Limb (tissue), 2 donors: ENCODE results near the gene NPIPB4.
"Not testable (repeated sequence)": the region's sequence is repeated elsewhere in the genome, so short reads cannot be mapped to it uniquely, and the experiment has no call there.

Experiments
- DNase-seq, 2 donors: peaks; one replicate each; pipeline ENCODE4 v3.0.0-alpha.2; 2016; ENCODE audit errors: extremely low spot score in 2 of 2

The NPIPB4 gene

DNA sequence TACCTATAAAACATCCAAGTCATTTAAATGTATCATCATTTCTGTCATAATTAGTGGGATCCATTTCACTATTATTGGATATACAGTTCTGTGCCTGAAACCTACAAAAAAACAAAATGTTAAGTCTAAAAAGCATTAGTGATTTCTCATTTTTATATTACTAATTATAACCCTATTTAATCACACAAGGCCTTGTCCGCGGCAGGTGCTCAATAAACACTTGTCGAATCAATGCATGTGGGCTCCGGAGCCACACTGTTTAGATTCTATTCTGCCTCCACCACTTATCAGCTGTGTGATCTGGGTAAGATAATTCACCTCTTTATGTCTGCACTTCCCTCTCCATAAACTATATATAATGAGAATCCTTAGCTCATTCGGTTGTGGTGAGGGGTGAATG is at the start of gene NPIPB4:
TSS of gene NPIPB4 (minus strand) at position 101 of the 400 bp plus-strand sequence. CDS start 378 bp downstream, outside the sequence.
- not testable (repeated sequence) for DNase-seq

DNA sequence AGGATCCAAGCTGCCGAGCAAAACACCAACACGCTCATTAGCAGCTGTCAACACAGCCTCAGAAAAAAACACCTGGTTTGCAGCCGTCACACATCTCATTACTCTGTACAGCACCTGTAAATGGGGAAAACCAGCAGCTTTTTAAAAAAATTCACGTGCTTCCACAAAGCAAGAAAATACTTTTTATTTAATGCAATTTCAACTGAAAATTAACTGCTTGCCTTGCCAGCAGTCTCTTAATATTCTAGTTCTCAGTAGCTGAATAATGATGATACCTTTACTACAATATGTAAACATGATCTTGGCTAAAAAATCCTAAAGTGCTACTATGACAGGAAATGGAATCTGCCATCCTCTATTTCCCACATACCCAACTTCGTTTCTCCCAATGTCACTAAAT is 41.4 kb upstream of the NPIPB4 start:
- DNase-seq = not testable (repeated sequence)

DNA sequence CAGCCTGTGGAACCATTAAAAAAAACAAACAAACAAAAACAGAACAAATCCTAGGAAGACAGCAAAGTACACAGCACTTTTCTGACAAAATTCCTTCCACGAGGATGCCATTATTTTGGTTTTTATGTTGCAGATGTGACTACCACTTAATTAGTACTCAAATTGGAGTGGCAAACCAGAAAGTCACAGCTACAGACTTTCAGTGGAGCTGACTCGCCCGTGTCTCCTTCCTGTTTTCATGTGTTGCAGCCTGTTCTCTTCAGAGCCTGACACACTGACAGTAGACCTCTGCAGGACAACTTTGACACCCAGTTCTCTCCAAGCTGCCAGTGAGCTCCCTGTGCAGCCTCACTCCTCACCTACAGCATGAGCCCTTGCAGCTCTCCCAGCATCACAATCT is 24.4 kb upstream of the NPIPB4 start:
- not testable (repeated sequence) for DNase-seq

DNA sequence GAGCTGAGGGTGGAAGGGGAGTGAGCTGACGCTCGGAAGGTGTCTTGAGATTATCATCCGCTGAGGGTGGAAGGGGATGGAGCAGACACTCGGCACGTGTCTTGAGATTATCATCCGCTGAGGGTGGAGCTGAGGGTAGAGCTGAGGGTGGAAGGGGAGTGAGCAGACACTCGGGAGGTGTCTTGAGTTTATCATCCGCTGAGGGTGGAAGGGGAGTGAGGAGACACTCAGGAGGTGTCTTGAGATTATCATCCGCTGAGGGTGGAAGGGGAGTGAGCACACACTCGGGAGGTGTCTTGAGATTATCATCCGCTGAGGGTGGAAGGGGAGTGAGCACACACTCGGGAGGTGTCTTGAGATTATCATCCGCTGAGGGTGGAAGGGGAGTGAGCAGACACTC is 20.4 kb downstream of the NPIPB4 start:
- DNase-seq = not testable (repeated sequence)

DNA sequence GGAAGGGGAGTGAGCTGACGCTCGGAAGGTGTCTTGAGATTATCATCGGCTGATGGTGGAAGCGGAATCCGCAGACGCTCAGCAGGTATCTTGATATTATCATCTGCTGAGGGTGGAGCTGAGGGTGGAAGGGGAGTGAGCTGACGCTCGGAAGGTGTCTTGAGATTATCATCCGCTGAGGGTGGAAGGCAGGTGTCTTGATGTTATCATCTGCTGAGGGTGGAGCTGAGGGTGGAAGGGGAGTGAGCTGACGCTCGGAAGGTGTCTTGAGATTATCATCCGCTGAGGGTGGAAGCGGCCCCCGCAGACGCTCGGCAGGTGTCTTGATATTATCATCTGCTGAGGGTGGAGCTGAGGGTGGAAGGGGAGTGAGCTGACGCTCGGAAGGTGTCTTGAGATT is 21.2 kb downstream of the NPIPB4 start:
- DNase-seq = not testable (repeated sequence)

DNA sequence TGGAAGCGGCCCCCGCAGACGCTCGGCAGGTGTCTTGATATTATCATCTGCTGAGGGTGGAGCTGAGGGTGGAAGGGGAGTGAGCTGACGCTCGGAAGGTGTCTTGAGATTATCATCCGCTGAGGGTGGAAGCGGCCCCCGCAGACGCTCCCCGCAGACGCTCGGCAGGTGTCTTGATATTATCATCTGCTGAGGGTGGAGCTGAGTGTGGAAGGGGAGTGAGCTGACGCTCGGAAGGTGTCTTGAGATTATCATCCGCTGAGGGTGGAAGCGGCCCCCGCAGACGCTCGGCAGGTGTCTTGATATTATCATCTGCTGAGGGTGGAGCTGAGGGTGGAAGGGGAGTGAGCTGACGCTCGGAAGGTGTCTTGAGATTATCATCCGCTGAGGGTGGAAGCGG is 21.8 kb downstream of the NPIPB4 start:
- not testable (repeated sequence) for DNase-seq

DNA sequence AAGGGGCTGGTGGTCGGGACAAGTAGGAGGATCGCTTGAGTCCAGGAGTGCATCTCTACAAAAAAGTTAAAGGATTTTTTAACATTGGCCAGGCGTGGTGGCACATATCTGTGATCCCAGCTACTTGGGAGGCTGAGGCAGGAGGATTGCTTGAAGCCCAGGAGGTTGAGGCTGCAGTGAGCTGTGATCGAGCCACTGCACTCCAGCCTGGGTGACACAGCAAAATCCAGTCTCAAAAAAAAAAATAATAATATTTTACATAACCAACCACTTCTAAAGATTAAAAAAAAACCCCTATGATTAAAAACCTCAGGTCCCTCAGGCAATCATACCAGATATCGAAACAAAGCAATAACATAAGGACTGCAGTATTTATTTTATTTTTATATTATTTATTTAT is 23.3 kb downstream of the NPIPB4 start:
- DNase-seq = not testable (repeated sequence)

DNA sequence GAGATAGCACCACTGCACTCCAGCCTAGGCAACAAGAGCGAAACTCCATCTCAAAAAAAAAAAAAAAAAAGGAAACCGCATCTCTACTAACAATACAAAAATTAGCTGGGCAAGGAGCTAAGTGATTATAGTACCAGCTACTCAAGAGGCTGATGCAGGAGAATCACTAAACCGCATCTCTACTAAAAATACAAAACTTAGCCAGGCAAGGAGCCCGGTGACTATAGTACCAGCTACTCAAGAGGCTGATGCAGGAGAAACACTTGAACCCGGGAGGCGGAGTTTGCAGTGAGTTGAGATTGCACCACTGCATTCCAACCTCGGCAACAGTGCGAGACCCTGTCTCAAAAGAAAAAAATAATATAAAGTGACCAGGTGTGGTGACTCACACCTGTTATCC is 27.6 kb downstream of the NPIPB4 start:
- DNase-seq = not testable (repeated sequence)

DNA sequence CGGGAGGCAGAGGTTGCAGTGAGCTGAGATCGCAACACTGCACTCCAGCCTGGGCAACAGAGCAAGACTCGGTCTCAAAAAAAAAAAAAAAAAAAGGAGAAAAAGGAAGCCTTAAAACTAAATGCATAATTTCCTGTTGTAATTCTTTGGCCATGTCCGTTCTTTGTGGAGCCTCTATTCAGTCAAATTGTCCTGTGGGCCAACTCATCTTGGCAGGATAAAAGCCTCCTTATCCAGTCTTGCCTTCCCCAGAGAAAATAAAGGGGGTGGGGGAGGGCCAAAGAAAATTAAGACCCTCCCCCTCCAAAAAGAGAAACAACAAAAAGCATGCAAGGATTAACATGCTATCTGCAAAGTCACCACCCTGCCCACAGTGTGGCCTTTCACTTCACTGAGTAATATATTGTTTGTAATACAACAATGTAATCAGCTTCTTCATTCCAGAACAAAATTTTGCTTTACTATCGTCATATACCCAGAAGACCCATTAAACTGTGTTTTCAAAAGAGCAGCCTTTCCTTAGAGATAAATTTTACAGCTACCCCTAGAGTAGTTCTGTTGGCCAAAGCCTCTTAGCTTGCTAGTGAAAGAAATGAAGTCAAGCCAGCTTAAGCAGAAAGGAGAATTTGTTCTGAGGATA is 31.4 kb downstream of the NPIPB4 start:
- DNase-seq = not testable (repeated sequence)

DNA sequence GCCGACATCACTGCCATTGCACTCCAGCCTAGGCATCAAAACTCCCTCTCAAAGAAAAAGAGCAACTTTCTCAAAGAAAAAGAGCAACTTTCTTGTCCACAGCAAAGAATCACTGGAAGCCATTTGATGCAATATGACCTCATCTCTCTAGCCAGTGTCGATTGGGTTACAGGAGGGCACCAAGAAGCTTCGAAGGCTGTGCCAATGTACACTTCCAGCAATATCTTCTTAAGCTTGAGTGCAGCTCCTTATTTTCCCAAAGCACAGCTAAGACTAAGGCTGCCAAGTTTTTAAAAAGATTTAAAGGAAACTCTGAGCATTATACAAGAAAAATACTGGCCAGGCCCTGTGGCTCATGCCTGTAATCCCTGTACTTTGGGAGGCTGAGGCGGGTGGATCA is 32.0 kb downstream of the NPIPB4 start:
- DNase-seq = not testable (repeated sequence)

DNA sequence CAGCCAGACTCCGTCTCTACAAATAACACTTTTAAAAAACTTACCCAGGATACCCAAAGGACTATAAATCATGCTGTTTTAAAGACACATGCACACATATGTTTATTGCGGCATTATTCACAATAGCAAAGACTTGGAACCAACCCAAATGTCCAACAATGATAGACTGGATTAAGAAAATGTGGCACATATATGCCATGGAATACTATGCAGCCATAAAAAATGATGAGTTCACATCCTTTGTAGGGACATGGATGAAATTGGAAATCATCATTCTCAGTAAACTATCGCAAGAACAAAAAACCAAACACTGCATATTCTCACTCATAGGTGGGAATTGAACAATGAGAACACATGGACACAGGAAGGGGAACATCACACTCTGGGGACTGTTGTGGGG is 34.3 kb downstream of the NPIPB4 start:
- not testable (repeated sequence) for DNase-seq

DNA sequence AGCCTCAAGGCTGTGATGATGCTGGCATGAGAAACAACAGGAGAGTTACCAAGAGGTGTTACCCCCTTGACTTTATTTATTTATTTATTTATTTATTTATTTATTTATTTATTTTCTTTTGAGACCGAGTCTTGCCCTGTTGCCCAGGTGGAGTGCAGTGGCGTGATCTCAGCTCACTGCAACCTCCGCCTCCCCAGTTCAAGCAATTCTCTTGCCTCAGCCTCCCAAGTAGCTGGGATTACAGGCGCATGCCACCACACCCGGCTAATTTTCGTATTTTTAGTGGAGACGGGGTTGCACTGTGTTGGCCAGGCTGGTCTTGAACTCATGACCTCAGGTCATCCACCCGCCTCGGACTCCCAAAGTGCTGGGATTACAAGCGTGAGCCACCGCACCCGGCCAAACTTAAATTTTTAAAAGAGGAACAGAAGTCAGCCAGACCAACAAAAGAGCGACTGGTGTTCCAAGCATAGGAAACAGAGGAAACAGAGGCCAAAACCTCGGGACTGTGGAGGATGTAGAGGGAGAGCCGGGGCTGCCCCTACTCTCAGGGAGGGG is 36.6 kb downstream of the NPIPB4 start:
- DNase-seq = not testable (repeated sequence)

DNA sequence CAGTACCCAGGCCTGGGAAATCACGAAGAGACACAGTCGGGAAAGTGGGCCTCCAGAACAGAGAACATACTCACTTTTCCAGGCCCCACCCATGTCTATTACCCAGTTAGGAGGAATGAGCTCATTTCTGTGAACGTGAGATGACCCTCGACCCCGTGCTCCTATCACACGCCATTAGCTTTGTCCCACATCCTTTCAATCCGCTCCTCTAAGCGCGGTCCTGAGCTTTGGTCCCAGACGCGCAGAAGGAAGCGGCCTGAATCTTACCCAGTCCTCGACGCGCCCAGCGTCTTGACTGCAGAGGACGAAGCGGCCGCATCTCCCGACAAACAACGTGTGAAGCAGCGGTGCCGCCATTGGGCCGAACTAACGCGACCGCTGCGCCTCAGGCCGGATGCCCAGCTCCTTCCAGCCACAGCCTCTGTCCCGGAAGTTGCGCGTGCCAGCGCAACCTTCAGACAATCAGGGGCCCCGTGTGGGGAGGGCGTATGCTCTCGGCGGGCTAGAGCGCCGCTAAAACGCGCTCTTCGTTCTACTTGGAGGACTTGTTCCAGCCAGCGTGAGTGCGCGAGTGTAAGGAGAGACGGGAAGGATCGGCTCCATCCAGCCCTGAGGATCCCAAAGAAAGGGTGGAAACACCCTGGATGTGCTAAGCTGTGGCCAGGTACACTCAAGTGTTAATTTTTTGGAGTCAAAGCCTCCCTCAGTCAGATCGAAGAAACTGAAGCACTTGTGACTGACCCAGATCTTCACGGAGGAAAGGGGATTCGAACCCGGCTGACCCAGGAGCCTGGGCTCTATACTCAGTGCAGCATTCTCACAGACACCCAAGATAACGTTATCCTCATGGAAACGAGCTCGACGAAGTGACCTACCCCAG is 37.3 kb downstream of the NPIPB4 start:
- peak; percentile 85 to 87 for DNase-seq

DNA sequence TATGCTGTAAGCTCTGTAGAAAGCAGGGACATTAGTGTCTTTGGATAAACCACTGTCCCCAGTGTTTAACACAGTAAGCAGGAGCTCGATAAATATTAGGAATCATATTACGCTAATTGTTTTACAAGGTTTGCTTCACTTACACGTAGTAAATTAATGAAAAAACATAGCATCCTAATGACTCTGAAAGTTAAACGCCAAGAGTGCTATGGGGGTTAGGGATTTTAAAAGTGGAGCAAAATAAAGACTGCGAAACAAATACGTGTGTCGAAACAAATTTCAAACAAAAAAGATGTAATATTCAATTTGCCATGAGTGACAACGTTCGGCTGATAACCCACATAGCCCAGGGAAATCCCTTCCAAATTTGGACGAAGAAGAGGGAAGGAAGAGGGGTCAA is 37.9 kb downstream of the NPIPB4 start:
- DNase-seq = not testable (repeated sequence)

DNA sequence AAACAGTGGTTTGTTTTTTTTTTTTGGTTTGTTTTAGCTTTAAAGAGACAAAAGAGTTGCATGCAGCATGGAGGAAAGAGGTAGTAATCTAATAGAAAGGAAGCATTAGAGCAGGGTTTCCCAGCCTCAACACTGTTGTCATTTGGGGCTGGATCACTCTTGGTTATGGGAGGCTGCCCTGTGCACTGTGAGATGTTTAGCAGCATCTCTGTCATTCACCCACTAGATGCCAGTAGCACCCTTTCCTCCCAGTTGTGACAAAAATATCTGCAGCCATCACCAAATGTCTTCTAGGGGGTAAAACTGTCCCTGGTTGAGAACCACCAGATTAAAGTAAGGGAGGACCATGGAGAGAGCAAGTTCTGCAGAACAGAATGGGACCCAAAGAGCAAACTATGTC is 40.5 kb downstream of the NPIPB4 start:
- DNase-seq = not testable (repeated sequence)

DNA sequence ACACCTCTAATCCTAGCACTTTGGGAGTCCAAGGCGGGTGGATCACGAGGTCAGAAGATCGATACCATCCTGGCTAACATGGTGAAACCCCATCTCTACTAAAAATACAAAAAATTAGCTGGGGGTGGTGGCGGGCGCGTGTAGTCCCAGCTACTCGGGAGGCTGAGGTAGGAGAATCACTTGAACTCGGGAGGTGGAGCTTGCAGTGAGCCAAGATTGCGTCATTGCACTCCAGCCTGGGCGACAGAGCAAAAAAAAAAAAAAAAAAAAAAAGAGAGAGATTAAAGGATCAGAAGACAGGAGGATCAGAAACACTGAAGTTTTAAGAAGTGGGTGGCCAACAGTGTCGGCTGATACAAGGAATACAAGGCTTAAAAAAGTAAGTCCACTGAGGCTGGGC is 41.9 kb downstream of the NPIPB4 start:
- not testable (repeated sequence) for DNase-seq

DNA sequence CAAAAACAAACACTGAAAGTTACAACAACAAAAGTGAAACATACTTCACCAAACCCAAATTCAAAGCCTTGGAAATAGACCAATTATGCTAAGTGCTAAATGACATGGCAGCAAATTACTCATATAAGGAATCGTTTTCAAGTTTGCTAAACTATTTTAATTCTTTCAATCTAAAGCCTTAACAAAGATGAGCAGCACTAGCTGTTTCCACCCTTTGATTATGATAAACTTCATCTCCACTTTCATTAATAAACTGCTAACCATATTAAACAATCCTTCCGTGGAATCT is 55.2 kb downstream of the NPIPB4 start:
- not testable (repeated sequence) for DNase-seq

DNA sequence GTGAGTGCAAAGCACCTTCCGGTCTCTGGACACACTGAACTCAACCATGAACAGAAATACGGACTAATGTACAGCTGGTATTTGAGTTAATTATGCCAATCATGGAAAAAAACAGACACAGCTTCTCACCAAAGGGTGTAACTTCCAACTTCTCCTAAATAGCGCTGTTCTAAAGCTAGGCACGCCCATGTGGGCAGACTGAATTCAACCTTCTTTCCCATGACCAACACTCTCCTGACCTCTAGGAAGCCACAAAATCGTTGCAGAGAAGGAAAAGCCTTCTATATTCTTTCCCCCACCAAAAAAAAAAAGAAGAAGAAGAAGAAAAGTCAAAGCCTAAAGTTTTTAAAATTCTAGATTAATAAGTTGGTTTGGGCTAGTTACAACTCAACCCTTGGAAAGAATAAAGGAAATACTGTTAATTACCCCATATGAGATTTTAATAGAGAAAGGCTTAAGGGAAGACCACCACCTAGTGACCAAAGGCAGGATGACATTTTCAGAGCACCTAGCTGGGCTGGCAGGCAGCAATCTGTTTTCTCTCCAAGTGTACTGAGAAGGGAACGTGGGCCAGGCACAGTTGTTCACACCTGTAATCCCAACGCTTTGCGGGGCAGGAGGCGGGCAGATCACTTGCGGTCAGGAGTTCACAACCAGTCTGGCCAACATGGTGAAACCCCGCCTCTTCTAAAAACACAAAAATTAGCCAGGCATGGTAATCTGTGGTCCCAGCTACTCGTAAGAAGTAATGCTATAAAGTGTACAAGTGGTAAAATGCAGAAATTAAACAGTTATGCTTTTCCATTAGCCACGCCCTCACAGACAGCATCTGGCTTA is 55.8 kb downstream of the NPIPB4 start:
- peak in 1 of 2 donors; percentile 29 for DNase-seq

DNA sequence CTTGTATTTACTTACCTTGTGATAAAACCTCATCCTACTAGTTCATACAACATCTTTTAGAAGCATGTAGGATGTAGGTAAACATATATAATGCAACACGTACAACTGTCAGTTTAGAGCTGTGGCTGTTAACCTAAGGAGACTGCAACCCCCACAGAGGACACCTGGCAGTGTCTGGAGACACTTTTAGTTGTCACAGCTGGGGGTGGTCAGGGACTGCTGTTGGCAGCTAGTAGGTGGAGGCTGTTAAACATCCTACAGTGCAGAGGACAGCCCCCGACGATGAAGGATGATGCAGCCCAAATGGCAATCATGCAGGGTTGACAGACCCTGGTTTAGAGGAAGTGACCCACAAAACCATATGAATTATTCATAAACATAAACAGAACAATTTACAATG is 59.0 kb downstream of the NPIPB4 start:
- DNase-seq = not testable (repeated sequence)

DNA sequence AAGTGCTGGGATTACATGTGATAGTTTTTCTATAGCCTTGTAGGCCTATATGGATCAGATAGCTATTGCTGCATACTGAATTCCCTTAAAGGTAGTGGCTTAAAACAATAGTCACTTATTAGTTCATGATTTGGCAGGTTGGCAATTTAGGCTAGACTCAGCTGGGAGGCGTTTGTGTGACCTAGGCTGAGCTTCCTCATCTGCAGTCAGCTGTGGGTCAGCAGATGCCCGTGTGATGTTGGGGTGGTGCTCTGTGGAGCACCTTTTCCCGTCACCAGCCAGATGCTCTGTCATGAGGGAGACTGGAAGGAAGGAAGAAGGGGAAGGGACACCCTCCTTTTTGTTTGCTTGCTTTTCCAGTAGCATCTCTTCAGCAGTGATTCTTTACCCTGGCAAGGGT is 64.2 kb downstream of the NPIPB4 start:
- not testable (repeated sequence) for DNase-seq

DNA sequence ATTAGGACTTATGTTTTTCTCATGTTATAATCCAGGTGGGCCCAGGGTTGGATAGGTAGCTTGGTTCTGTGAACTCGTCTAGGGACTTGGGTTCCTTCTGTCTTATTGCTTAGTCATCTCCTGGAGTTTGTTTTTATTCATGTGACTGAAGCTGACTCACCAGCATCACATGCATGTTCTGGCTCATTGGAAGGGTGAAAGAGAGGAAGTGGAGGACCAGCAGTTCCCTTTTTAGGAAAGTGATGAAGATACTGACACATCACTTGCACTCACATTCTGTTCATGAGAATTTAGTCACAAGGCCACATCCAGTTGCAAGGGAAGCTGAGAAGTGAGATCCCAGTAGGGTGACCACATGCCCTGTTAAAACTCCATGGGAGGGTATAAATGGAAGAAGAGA is 67.0 kb downstream of the NPIPB4 start:
- not testable (repeated sequence) for DNase-seq
